COLO668 (cell line): ENCODE measurements around the gene TJP3.
"Not testable (repeated sequence)": the region's sequence is repeated elsewhere in the genome, so short reads cannot be mapped to it uniquely, and the experiment has no call there.

Experiments used
- DNase-seq: peaks from one replicate; lab custom pipeline; 2025; ENCODE audit not compliant: unreplicated experiment; lab: John Stamatoyannopoulos, UW

The TJP3 gene

DNA sequence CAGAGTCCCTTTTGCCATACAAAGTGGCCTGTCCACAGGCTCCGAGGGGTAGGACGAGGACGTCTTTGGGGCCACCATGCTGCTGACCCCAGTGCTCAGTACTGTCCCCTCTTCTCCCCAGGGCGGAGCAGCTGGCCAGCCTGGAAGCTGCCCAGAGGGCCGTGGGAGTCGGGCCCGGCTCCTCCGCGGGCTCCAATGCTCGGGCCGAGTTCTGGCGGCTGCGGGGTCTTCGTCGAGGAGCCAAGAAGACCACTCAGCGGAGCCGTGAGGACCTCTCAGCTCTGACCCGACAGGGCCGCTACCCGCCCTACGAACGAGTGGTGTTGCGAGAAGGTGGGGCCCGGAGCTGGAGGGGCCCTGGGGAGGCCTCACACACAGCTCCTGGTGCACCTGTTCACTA, 32.2 kb downstream of the TJP3 start:
- no peak for DNase-seq

DNA sequence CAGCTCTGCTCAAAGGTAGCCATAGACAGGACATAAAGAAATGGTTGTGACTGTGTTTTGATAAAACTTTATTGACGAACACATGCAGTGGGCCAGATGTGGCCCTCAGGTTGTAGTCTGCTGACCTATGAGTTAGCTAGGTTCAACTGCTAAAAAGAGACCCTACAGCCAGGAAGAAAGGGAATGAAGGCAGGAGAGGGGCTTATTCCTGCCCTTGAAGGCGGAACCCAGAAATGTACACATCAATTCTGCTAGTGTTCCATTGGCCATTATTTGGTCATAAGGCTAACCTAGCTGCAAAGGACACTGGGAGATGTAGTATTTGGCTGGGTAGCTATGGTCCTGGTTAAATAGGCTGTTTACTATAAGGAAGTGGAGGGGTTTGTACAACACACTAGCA, 35.3 kb downstream of the TJP3 start:
- no peak for DNase-seq

DNA sequence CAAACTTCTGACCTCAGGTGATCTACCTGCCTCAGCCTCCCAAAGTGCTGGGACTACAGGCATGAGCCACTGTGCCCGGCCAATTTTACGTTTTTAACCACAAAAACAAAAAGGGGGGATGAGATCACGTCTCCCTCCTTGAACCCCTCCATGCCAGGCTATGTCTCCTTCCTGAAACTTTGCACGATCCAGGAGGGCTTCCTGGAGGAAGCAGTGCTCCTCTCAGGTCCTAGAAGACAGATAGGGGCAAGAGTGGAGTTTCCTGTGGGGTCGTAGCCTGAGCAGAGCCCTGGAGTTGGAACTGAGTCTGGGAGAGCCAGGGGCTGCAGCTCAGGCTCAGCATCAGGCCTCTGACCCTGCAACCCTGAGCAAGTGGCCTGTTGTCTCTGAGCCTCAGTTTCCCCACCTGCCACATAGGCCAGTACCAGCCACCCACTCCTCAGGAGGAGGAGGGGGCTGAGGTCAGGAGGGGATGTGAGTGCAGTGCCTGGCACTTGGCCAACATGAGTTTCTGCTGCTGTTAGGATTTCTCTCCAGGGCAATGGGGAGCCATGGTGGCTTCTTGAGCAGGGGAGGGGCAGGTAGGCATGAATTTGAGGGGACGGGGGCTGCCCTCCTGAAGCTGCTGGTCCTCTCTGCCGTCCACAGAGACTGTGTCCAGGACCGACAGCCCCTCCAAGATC, 37.3 kb downstream of the TJP3 start:
- no peak for DNase-seq

DNA sequence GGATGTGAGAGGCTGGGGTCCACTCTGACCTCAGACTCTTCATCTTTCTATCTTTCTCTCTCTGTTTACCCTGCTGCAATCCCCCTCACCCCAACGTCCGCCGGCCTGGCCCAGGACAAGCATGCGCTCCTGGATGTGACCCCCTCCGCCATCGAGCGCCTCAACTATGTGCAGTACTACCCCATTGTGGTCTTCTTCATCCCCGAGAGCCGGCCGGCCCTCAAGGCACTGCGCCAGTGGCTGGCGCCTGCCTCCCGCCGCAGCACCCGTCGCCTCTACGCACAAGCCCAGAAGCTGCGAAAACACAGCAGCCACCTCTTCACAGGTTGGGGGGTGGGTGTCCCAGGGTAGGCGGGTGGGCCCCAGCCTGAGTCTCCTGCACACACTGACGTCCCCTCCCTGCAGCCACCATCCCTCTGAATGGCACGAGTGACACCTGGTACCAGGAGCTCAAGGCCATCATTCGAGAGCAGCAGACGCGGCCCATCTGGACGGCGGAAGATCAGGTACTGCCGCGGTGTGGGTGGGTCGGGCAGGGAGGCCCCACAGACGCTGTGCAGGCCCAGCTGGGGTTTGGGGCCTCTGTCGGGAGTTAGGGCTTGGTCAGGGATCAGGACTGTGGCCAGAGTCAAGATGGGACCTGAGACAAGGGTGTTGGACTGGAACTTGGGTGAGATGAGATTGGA, 38.3 kb downstream of the TJP3 start:
- no peak for DNase-seq

DNA sequence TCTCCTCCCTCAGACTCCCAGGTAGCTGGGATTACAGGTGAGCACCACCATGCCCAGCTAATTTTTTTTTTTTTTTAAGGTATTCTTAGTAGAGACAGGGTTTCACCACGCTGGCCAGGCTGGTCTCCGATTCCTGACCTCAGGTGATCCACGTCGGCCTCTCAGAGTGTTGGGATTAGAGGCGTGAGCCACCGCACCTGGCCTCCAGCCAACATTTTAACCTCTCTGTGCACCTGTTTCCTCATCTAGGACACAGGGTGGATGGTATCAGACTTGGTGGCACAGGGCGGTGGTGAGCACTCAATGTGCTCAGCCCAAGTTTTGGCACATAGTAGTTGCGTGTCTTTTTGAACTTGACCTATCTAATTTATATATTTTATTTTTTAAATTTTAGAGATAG, 40.8 kb downstream of the TJP3 start:
- peak; percentile 35 for DNase-seq

DNA sequence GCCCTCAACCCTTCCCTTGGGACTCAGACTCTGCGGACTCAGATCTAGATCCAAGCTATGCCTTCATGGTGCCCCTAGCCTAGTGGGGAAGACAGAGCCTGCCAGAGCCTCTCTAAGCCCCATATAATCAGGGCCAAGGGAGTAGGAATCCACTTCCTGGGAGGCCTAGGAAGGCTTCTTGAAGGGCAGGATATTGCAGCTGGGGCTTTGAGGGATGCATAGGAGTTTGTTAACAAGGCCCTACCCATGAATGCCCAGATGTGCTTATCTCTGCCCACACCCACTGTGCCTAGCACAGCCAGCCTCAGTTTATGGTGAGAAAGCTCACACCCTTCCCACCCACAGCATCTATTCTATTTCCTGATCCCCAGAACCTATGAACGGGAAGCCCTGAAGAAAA, 42.0 kb downstream of the TJP3 start:
- DNase-seq = no peak

DNA sequence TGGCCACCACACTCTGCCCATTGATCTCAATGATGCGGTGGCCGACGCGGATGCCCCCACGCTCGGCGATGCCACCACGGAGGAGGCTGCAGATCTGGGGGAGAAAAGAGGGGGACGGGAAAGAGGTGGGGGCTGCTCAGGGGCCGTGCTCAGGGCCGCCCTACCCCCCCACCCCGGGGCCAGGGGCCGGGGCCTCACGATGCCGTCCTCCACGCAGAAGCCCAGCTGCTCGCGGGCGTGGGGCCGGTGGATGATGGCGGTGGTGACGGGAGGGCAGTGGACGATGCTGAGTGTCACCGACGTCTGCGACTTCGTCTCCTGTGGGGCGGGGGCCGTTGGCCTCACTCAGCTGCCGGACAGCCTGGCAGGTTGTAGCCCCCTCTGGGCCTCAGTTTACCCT, 43.1 kb downstream of the TJP3 start:
- no peak for DNase-seq

DNA sequence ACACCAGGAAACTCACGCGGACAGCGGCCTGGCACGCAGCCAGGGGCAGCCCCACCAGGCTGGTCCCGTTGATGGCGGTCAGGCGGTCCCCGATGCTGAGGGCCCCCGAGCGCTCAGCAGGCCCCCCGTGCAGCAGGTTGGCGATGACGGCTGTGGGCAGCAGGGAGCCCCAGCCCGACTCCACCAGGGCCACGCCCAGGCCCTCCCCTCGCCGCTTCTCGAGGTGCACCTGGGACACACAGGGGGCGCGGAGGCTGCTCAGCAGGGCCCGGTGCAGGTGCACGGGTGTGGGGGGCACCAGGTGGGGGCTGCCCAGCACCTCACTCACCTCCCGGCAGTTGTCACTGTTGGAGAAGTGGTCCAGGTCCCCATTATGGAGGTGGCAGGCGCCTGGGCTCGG, 44.3 kb downstream of the TJP3 start:
- no peak for DNase-seq

DNA sequence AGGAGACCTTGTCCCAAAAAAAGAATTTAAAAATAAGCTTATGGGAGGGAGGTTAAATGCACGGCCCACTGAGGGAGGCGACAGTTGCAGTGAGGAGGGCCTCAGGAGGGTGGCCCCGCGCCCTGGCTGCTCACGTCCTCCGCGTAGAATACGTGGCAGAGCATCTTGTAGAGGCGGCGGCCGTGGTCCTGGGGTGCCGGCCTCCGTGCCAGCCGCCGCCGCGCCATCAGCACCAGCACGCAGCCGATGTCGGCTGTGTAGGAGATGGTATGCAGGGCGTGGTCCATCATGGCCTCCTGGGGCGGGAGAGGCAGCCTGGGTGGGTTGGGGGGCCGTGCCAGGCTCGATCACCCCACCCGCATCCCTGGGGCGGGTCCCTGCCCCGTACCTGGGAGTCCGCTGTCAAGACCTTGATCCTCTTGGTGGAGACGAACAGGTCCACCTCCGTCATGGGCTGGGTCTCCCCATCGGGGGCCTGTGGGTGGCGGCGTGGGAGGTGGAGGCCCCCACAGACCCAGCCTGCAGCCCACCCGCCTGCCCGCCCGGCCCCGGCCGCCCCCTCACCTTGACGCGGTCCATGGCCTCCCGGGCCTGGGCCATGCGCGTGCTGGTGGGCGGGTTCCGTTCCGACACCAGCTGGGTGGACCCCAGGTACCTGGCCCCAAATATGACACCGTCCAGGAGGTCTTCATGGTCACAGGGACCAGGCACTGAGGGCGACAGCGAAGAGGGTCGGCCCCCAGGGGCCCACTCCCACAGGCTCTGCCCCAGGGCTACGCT, 45.6 kb downstream of the TJP3 start:
- no peak for DNase-seq

DNA sequence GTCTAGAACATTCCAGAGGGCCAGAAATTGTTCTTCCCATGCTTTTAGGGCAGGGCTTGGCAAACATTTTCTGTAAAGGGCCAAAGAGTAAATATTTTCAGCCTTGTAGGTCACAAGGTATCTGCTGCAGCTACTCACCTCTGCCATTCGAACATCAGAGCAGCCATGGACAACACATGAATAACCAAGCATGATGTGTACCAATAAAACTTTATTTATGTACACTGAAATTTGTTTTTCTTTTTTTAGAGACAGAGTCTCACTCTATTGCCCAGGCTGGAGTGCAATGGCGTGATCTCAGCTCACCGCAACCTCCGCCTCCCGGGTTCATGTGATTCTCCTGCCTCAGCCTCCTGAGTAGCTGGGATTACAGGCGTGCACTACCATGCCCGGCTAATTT, 49.5 kb downstream of the TJP3 start:
- DNase-seq = not testable (repeated sequence)

DNA sequence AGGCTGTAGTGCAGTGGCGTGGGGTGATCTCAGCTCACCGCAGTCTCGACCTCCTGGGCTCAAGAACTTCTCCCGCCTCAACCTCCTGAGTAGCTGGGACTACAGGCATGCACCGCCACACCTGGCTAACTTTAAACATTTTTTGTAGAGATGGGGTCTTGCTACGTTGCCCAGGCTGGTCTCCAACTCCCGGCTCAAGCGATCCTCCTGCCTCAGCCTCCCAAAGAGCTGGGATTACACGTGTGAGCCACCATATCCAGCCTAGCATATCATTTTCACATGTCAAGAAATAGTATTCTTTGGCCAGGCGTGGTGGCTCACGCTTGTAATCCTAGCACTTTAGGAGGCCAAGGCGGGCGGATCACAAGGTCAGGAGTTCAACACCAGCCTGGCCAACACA, 50.1 kb downstream of the TJP3 start:
- not testable (repeated sequence) for DNase-seq

DNA sequence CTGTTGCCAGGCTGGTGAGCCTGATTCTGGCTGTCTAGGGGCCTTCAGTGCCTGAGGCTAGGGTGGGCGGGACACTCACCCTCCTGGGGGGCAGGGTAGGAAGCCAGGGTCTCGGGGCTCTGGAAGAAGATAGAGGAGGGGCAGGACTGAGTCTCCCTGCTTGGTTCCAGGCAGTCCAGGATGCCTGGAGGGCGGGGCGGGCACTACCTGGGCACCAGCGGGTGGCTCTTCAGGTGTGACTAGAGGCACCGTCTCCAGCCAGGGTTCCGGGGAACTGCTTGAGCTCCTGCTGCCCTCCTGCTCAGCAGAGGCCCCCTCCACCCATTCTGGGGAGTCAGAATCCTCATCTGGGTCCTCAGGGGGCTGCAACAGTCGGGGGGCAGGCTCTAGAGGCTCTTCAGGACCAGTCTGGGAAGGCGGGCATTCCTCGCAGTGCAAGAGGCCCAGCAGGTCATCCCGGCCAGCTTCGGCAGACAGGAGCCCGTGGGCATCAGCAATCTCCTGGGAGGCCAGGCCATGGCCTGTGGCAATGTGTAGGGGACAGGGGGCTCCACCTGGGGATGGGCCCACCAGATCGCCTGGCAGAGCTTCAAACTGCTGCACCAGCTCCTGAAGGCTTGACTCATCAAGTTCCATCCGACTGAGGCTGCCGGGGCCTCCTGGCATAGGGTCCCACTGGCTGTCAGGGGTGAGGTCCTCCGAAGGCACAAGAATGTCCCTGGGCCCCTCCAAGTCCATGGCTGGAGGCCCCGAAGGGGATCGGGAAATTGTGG, 51.5 kb downstream of the TJP3 start:
- DNase-seq = no peak

DNA sequence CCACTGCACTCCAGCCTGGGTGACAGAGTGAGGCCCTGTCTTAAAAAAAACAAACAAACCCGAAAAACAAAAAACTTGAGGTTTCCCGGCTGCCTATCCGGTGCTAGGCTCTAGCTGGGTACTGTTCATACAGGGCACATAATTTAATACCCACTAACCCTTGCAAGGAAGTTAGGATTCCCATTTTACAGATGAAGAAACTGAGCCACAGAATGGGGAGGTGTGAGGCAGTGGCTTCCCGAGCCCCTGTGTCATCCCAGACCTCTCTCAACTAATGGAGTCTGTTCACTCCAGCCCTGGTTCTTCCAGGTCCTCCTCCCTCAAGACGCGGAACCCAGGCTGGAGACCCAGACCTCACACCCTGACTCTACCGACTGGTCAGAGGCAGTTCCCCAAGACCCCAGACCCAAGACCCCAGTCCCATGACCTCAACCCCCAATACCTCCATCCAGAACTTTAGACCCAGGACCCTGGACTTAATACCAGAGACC, 52.7 kb downstream of the TJP3 start:
- no peak for DNase-seq

DNA sequence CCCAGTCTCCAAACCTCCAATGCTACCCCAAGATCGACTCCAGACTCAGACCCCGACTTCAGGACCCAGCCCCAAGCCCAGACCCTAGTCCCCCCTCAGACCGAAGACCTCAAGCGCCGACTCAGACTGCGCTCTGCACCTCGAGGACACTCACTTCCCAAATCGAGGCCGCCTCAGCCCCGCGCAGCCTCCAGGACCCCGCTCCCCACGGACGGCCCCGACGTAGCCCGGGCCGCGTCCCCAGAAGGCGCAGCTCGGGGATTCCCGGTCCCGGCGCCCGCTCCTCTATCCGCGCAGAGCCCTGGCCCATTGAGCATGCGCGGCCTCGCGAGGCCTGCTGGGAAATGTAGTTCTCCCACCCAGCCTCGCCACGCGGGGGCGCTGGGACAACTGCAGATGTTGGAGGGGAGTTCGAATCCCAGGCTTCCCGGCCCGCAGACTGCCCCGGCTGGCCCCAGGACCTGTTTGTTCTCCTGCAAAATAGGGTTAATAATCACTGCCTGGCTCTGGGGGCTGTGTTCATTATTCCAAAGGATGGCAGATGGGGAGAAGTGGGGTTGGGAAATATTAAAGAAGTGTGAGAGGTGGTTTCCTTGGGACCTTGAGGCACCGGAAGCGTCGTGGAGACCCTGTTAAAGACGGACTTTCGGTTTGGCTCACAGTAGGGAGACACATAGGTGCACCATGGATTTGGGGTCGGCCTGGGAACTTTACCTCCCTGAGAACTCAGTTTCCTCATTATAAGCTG, 53.4 kb downstream of the TJP3 start, which contains the start of gene APBA3:
TSS of gene APBA3 (minus strand) at position 311 of the 748 bp plus-strand sequence. CDS start 1,428 bp downstream, outside the sequence.
- peak; percentile 91 for DNase-seq

DNA sequence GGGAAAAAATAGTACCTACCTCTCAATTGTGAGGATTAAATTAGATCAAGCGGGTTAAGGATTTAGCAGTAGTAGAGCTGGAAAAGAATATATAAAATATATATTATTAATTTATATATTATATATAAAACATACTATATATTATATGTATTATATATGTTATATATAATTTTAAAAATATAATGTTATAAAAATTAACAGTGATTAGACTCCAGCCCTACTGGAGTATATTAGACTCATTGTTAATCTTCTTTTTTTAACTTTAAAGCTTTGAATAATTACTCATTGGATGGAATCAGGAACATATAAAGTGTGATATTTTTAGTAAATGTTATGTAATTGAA, 53.9 kb downstream of the TJP3 start:
- DNase-seq = no peak

DNA sequence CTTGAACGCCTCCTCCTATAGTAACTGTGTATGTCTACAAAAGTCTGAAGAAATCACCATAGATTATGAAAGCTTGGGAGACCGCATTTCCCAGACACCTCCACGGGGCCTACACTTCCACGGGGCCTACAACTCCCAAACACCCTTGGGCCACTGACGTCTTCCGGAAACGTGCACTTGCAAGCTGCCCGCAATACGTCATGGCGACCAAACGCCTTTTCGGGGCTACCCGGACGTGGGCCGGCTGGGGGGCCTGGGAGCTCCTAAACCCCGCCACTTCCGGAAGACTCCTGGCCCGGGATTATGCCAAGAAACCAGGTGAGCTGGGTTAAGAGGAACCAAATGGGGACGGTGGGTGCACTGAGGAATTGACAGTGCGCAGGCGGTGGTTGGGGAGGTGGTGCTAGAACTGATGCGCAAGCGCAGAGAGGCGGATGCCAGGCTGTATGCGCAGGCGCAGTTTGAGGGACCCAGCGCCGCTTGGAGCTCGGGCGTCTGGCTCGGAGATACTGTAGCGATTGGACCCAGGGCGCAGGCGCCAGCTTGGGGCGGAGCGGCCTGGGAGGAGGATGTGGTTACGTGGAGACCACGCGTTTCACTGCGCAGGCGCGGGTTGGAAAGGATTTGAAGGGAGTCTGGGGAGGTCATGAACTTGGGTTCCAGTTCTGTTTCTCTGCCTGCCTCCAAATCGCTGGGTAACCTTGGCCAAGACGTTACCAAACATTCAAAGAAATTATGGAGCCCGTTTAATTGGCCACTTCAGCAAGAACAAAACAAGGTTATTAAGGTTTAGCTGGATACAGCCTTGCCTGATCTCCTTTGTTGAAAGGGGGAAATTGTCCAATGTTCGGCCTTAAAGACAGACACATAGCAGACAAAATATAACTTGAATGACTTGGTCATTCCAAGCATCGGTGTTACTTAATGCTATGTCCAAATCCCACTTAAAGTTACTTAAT, 54.6 kb downstream of the TJP3 start, which contains the start of gene MRPL54:
TSS of gene MRPL54 (plus strand) at position 182 of the 959 bp plus-strand sequence. CDS start at position 201, 19 bp downstream.
- DNase-seq = peak; percentile 99

DNA sequence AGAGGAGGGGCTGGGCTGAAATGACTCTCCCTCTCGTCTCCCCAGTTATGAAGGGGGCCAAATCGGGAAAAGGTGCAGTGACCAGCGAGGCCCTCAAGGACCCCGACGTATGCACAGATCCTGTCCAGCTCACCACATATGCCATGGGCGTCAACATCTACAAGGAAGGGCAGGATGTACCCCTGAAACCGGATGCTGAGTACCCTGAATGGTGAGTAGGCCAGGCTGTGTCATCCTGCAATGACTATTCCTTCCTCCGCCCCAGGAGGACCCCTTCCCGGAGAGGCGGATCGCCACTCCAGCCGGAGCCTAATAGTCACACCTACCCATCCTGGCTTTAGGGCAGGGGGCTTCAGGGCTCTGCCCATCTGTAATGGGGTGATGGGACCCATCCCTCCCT, 56.9 kb downstream of the TJP3 start:
- DNase-seq = no peak

DNA sequence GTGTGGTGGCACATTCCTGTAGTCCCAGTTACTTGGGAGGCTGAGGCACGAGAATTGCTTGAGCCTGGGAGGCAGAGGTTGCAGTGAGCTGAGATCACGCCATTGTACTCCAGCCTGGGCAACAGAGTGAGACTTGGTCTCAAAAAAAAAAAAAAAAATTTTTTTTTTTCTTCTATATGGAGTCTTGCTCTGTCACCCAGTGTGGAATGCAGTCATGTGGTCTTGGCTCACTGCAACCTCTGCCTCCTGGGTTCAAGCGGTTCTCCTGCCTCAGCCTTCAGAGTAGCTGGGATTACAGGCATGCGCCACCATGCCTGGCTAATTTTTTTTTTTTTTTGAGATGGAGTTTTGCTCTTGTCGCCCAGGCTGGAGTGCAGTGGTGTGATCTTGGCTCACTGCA, 57.6 kb downstream of the TJP3 start:
- not testable (repeated sequence) for DNase-seq

DNA sequence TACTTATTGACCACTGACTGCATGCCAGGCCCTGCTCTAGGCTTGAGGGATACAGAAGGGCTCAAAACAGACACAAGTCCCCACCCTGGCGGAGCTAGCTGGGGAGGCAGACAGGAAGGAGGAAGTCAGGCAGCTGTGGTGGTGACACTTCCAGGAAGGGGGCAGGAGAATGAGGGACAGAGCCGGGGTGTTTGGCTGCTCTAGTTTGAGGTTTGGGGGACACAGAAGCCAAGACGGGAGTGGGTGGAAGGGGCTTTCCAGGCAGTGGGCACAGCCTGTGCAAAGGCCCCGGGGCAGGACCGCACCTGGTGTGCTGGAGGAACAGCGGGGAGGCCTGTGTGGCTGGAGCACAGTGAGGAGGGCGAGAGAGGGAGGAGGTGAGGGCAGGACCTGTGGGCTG, 58.3 kb downstream of the TJP3 start:
- no peak for DNase-seq
